ENCODE measurements around the gene RABAC1.

RABAC1 gene

GRCh38 chr19:41987141-41987860, 28.2 kb upstream of the RABAC1 start:
- Histone ChIP-seq H3K9me2 (ENCODE audit: low read depth, low read length) (no peaks in the 10 kb centered on the region), H3K4me3 (ENCODE audit: low read depth, low read length, poor library complexity, severe bottlenecking) (no peak overlapping the region), H3K4me1 (ENCODE audit: insufficient read depth, low read length, severe bottlenecking) (no peaks in the 10 kb centered on the region), H3K36me3 (ENCODE audit: insufficient read depth, low read length) (peaks cover 33% of the 10 kb centered on the region), H2AFZ (ENCODE audit: low read length) (no peak overlapping the region), H3K27me3 (ENCODE audit: insufficient read depth, low read length) (no peaks in the 10 kb centered on the region), H3K27ac (ENCODE audit: low read depth, low read length, poor library complexity, severe bottlenecking) (no peak overlapping the region), H3K4me2 (ENCODE audit: low read length) (no peak overlapping the region), H4K20me1 (ENCODE audit: insufficient read depth, low read length) (no peaks in the 10 kb centered on the region), H3K79me2 (ENCODE audit: insufficient read depth, low read length) (no peaks in the 10 kb centered on the region), H3F3A (ENCODE audit: insufficient read depth, low read length) (no peaks in the 10 kb centered on the region), H3K9ac (ENCODE audit: low read length) (no peak overlapping the region), H3K9me3 (ENCODE audit: low read length) (no peaks in the 10 kb centered on the region)
- TF ChIP-seq EZH2 (IDR thresholded peaks at IDR 0.05; ENCODE audit: borderline replicate concordance, low read length) (no peak), CTCF (IDR thresholded peaks at IDR 0.05; ENCODE audit: low read length) (no peak)

GRCh38 chr19:41984961-41985360, 25.8 kb upstream of the RABAC1 start:
- Histone ChIP-seq H3K4me1 (ENCODE audit: insufficient read depth, low read length, severe bottlenecking) (no peaks in the 10 kb centered on the region), H3K79me2 (ENCODE audit: insufficient read depth, low read length) (no peaks in the 10 kb centered on the region), H2AFZ (ENCODE audit: low read length) (no peak overlapping the region), H3F3A (ENCODE audit: insufficient read depth, low read length) (no peaks in the 10 kb centered on the region), H3K9ac (ENCODE audit: low read length) (no peak overlapping the region), H3K27ac (ENCODE audit: low read depth, low read length, poor library complexity, severe bottlenecking) (no peak overlapping the region), H3K4me2 (ENCODE audit: low read length) (no peak overlapping the region), H3K36me3 (ENCODE audit: insufficient read depth, low read length) (peaks cover 51% of the 10 kb centered on the region), H3K9me2 (ENCODE audit: low read depth, low read length) (no peaks in the 10 kb centered on the region), H3K4me3 (ENCODE audit: low read depth, low read length, poor library complexity, severe bottlenecking) (no peak overlapping the region), H3K27me3 (ENCODE audit: insufficient read depth, low read length) (no peaks in the 10 kb centered on the region), H4K20me1 (ENCODE audit: insufficient read depth, low read length) (no peaks in the 10 kb centered on the region), H3K9me3 (ENCODE audit: low read length) (no peaks in the 10 kb centered on the region)
- TF ChIP-seq CTCF (IDR thresholded peaks at IDR 0.05; ENCODE audit: low read length) (no peak), EZH2 (IDR thresholded peaks at IDR 0.05; ENCODE audit: borderline replicate concordance, low read length) (no peak)

GRCh38 chr19:41981724-41982123, 22.6 kb upstream of the RABAC1 start:
- H3K9ac ChIP-seq (ENCODE audit: low read length): no peak overlapping the region
- no peaks in the 10 kb centered on the region for H3F3A ChIP-seq (ENCODE audit: insufficient read depth, low read length)
- no peaks in the 10 kb centered on the region for H3K4me1 ChIP-seq (ENCODE audit: insufficient read depth, low read length, severe bottlenecking)
- H3K4me3 ChIP-seq (ENCODE audit: low read depth, low read length, poor library complexity, severe bottlenecking): no peak overlapping the region
- H3K9me3 ChIP-seq (ENCODE audit: low read length): no peaks in the 10 kb centered on the region
- TF ChIP-seq EZH2 (IDR thresholded peaks at IDR 0.05; ENCODE audit: borderline replicate concordance, low read length): no peak
- TF ChIP-seq CTCF (IDR thresholded peaks at IDR 0.05; ENCODE audit: low read length): no peak
- H2AFZ ChIP-seq (ENCODE audit: low read length): no peak overlapping the region
- H3K4me2 ChIP-seq (ENCODE audit: low read length): no peak overlapping the region
- no peaks in the 10 kb centered on the region for H4K20me1 ChIP-seq (ENCODE audit: insufficient read depth, low read length)
- H3K9me2 ChIP-seq (ENCODE audit: low read depth, low read length): no peaks in the 10 kb centered on the region
- H3K36me3 ChIP-seq (ENCODE audit: insufficient read depth, low read length): peaks cover 47% of the 10 kb centered on the region
- H3K27me3 ChIP-seq (ENCODE audit: insufficient read depth, low read length): no peaks in the 10 kb centered on the region
- no peak overlapping the region for H3K27ac ChIP-seq (ENCODE audit: low read depth, low read length, poor library complexity, severe bottlenecking)
- no peaks in the 10 kb centered on the region for H3K79me2 ChIP-seq (ENCODE audit: insufficient read depth, low read length)

All from OCI-LY1 (cell line).